GM21529 (cell line): ENCODE results near the gene SUDS3.

Experiments
- ATAC-seq: cut with Tn5 transposase; IDR thresholded peaks from one replicate; pipeline ENCODE4 v1.9.1; 2021; ENCODE audit not compliant: unreplicated experiment

SUDS3 gene

GRCh38 chr12:118355843-118356242 is 20.5 kb upstream of the SUDS3 start:
- ATAC-seq: no peak

- ATAC-seq: no peak
Observed at GRCh38 chr12:118356809-118357256, 19.5 kb upstream of the SUDS3 start.

- ATAC-seq: peak; percentile 58
Observed at GRCh38 chr12:118357257-118358007, 18.9 kb upstream of the SUDS3 start.

- ATAC-seq: no peak
Observed at GRCh38 chr12:118358008-118358359, 18.4 kb upstream of the SUDS3 start.

GRCh38 chr12:118358612-118359540 is 17.5 kb upstream of the SUDS3 start:
- ATAC-seq: no peak

- ATAC-seq: no peak
Observed at GRCh38 chr12:118359541-118359915, 16.8 kb upstream of the SUDS3 start.

- ATAC-seq: no peak
Observed at GRCh38 chr12:118361092-118361404, 15.3 kb upstream of the SUDS3 start.

GRCh38 chr12:118361889-118362288 is 14.5 kb upstream of the SUDS3 start:
- no peak for ATAC-seq

GRCh38 chr12:118368821-118369220 is 7.5 kb upstream of the SUDS3 start:
- no peak for ATAC-seq

- no peak for ATAC-seq
Observed at GRCh38 chr12:118370601-118371000, 5.8 kb upstream of the SUDS3 start.

GRCh38 chr12:118371321-118372282 is 4.8 kb upstream of the SUDS3 start:
- no peak for ATAC-seq

- peak; percentile 77 for ATAC-seq
Observed at GRCh38 chr12:118372541-118373495, 3.5 kb upstream of the SUDS3 start, which contains the start of gene TAOK3. TSS of gene TAOK3 (minus strand) at chr12:118372907. CDS start at chr12:118255567, 117,340 bp downstream.

GRCh38 chr12:118373616-118374015 is 2.7 kb upstream of the SUDS3 start:
- no peak for ATAC-seq

GRCh38 chr12:118374126-118374725 is 2.1 kb upstream of the SUDS3 start:
- ATAC-seq: no peak

- no peak for ATAC-seq
Observed at GRCh38 chr12:118374909-118375308, 1.4 kb upstream of the SUDS3 start.

- ATAC-seq: no peak
Observed at GRCh38 chr12:118375348-118375747, 1.0 kb upstream of the SUDS3 start.

GRCh38 chr12:118377021-118377883 is 897 bp downstream of the SUDS3 start:
- no peak for ATAC-seq

- ATAC-seq: no peak
Observed at GRCh38 chr12:118377884-118378470, 1.6 kb downstream of the SUDS3 start.
